Endothelial cell of umbilical vein (primary cell): ENCODE data around the gene MBNL2. TPM values are rescaled to one million over a fixed set of nuclear protein-coding genes. Genes with fewer than 3 reads are reported as not detected.

Experiments used
- BruUV-seq: library from RNA; stranded (reverse); fragments of 400-500 nt; replicated peaks from 2 replicates; lab custom pipeline; 2021; lab: Mats Ljungman, UMichigan
- CTCF ChIA-PET: fragments of 300-600, 350-600 bp; sonication (Branson Sonifier 250); formaldehyde crosslinking; loops from one replicate; lab custom pipeline; 2021; ENCODE audit warnings: antibody characterized with exemption, inconsistent platforms; lab: Charles Lee
- POLR2A ChIA-PET: fragments of 300-600, 350-600 bp; sonication (Branson Sonifier 250); formaldehyde crosslinking; loops from one replicate; lab custom pipeline; 2021; ENCODE audit warnings: antibody characterized with exemption, inconsistent platforms; lab: Charles Lee
- DNase-seq: peaks from one replicate; pipeline ENCODE4 v3.0.0-alpha.2; 2011; ENCODE audit warnings: low read depth, low spot score
- FAIRE-seq: peaks from 2 replicates; lab custom pipeline; 2011; peaks lifted over from hg19 to GRCh38; lab: Jason Lieb, UNC
- H2AFZ ChIP-seq: 2 replicates; pipeline ENCODE4 v1.6.0; 2012; ENCODE audit warnings: low read depth, low read length, control low read depth, inconsistent platforms
- H3K27ac ChIP-seq: 2 replicates; pipeline ENCODE4 v1.5.1; 2011; ENCODE audit warnings: low read depth, mild to moderate bottlenecking, control low read depth, low read length, moderate library complexity; ENCODE audit not compliant: insufficient read depth
- H3K27me3 ChIP-seq, 2 experiments: 2 replicates each; pipeline versions ENCODE4 v1.6.0 to v1.6.1; 2011; ENCODE audit warnings: low read length in 2 of 2, mixed read lengths in 1 of 2; ENCODE audit not compliant: control insufficient read depth in 2 of 2, insufficient read depth in 2 of 2
- H3K36me3 ChIP-seq, 2 experiments: 2 replicates in 1 of 2; 3 replicates in 1 of 2; pipeline ENCODE4 v1.5.1; 2011; ENCODE audit warnings: low read length in 2 of 2, mild to moderate bottlenecking in 1 of 2, moderate library complexity in 1 of 2; ENCODE audit not compliant: control insufficient read depth in 2 of 2, insufficient read depth in 2 of 2; ENCODE audit errors: extremely low read depth in 1 of 2
- H3K4me1 ChIP-seq: 3 replicates; pipeline ENCODE4 v1.5.1; 2011; ENCODE audit warnings: mild to moderate bottlenecking, low read length; ENCODE audit not compliant: control insufficient read depth, insufficient read depth; ENCODE audit errors: extremely low read depth
- H3K4me2 ChIP-seq: 2 replicates; pipeline ENCODE4 v1.6.1; 2011; ENCODE audit warnings: low read length, control low read depth, mixed read lengths; ENCODE audit not compliant: insufficient read depth
- H3K4me3 ChIP-seq, 3 experiments: fragments of 200-600 bp in 1 of 3; sonication (generic), shearing (Covaris generic) in 1 of 3; replicated peaks in 1 of 3; 2 replicates each; pipeline ENCODE4 v1.5.1; 2011 to 2016; ENCODE audit warnings: control low read depth in 3 of 3, low read length in 3 of 3, mild to moderate bottlenecking in 2 of 3, inconsistent platforms in 1 of 3, low read depth in 1 of 3, moderate library complexity in 1 of 3; ENCODE audit not compliant: insufficient read depth in 1 of 3
- H3K79me2 ChIP-seq: 2 replicates; pipeline ENCODE4 v1.6.0; 2012; ENCODE audit warnings: low read length, inconsistent platforms; ENCODE audit not compliant: control insufficient read depth, insufficient read depth
- H3K9ac ChIP-seq: replicated peaks from 2 replicates; pipeline ENCODE3; 2011; ENCODE audit warnings: low read length, control low read depth; ENCODE audit not compliant: insufficient read depth; ENCODE audit errors: extremely low read depth
- H3K9me1 ChIP-seq: replicated peaks from 3 replicates; pipeline ENCODE4 v1.6.0; 2011; ENCODE audit warnings: mild to moderate bottlenecking, low read length; ENCODE audit not compliant: control insufficient read depth, insufficient read depth; ENCODE audit errors: extremely low read depth
- H3K9me3 ChIP-seq: replicated peaks from 2 replicates; pipeline ENCODE4 v1.5.1; 2012; ENCODE audit warnings: low read length, inconsistent platforms; ENCODE audit not compliant: control insufficient read depth, insufficient read depth
- H4K20me1 ChIP-seq: replicated peaks from 2 replicates; pipeline ENCODE3; 2011; ENCODE audit warnings: mild to moderate bottlenecking, low read length; ENCODE audit not compliant: control insufficient read depth, insufficient read depth; ENCODE audit errors: extremely low read depth
- GATA2 ChIP-seq: IDR thresholded peaks from 2 replicates; pipeline ENCODE4 v1.7.0; 2011; ENCODE audit warnings: low read depth, mild to moderate bottlenecking, moderate library complexity, mixed read lengths, low read length; ENCODE audit not compliant: insufficient read length, insufficient read depth
- JUN ChIP-seq: IDR thresholded peaks from 2 replicates; pipeline ENCODE4 v1.6.1; 2011; ENCODE audit warnings: borderline replicate concordance, low read depth; ENCODE audit not compliant: insufficient read length, insufficient read depth
- MYC ChIP-seq: IDR thresholded peaks from one replicate; pipeline ENCODE4 v1.6.1; 2011; ENCODE audit warnings: mild to moderate bottlenecking, low read depth, low read length
- POLR2AphosphoS5 ChIP-seq: IDR thresholded peaks from 2 replicates; pipeline ENCODE4 v1.6.1; 2012; ENCODE audit warnings: low read depth, mild to moderate bottlenecking, control low read depth, low read length, moderate library complexity; ENCODE audit not compliant: insufficient read depth
- dilution Hi-C: fragments of 300-500 bp; cut with MboI; formaldehyde crosslinking; loops from one replicate; pipeline ENCODE4 v1.15.0; 2019; ENCODE audit warnings: low sequenced_read_pairs; ENCODE audit not compliant: extremely low pct_ligation_motif_present
- intact Hi-C: fragments of 100-400 bp; cut with micrococcal nuclease; formaldehyde crosslinking; loops from one replicate; pipeline ENCODE4 v1.10.0; 2022
- polyA plus RNA-seq, 4 experiments: library from polyadenylated mRNA; depleted of rRNA in 3 of 4; stranded (reverse) in 3 of 4; unstranded in 1 of 4; fragments of >200 nt; gene quantifications; 2 replicates each; pipeline versions ENCODE4 v1.2.1 to v1.2.3, GENCODE V29; 2011 to 2012; ENCODE audit warnings: missing spikeins in 1 of 4
- total RNA-seq: library from RNA; stranded (reverse); gene quantifications from 2 replicates; pipeline ENCODE4 v1.2.3, GENCODE V29; 2021
- TF ChIP-seq, protein P1 (sequence below), 2 donors: IDR thresholded peaks; 1 replicate in 1 of 2; 2 replicates in 1 of 2; pipeline ENCODE4 v1.5.1; 2011; ENCODE audit warnings: low read length in 2 of 2, mild to moderate bottlenecking in 2 of 2, moderate library complexity in 2 of 2, control low read depth in 1 of 2, inconsistent platforms in 1 of 2, low read depth in 1 of 2; ENCODE audit not compliant: insufficient read depth in 1 of 2; ENCODE audit errors: extremely low read depth in 1 of 2

MBNL2 gene
- total and polyA plus RNA-seq, 2 donors (not counting 3 experiments of a cell fraction or from before 2014, with no cell fraction given) = 32.9 to 76.5 TPM

DNA sequence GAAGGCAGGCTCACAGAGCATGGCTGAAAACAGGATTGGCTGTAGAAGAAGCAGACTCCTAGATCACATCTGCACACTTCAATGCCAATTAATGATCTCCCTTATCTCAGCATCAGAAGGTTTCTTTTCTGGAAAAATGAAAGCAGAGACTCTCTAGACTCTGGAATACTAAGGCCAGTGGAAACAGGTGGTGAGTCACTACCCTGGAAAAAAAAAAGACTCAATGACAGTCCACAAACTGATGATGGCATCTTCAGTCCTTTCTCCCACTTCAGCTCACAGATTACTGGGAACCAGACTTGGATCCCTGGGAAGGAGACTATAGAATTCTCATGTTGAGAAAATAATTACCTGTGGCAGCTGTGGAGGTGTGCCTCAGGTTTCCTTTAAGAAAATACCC is 47.5 kb upstream of the MBNL2 start:
- CTCF ChIA-PET = no interaction called here

DNA sequence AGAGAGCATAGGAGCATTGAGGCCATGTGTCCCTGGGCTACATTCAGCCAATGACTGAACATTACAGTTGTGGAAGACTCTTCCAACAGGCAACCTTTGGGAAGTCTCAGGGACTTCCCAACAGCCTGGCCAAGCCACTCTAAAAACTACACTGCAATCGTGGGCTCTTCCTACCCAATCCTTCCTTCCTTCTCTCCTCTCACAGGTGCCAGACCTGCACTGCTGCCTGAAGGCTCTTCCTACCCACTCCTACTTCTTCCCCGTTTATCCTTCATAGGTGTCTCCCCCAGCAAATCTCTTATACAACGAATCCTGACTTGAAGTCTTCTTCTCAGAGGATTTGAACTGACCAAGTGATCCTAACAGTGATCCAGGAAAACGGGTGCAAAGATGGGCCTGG is 47.1 kb upstream of the MBNL2 start:
- no peak for FAIRE-seq
- ChIA-PET POLR2A (no interaction called here), CTCF (interaction anchor here (0.9 to 1.5 kb wide), 2 partner anchors 8 to 13 kb away, joined by 3 to 5 read pairs; no protein-coding TSS in a partner anchor)
- no peaks in the 10 kb centered on the region for H3K79me2 ChIP-seq
- intact Hi-C loops = no loop called here
- no peak overlapping the region for H3K4me2 ChIP-seq
- H3K9ac ChIP-seq = no peak overlapping the region
- no peak overlapping the region for H2AFZ ChIP-seq
- TF ChIP-seq, protein P1, sequence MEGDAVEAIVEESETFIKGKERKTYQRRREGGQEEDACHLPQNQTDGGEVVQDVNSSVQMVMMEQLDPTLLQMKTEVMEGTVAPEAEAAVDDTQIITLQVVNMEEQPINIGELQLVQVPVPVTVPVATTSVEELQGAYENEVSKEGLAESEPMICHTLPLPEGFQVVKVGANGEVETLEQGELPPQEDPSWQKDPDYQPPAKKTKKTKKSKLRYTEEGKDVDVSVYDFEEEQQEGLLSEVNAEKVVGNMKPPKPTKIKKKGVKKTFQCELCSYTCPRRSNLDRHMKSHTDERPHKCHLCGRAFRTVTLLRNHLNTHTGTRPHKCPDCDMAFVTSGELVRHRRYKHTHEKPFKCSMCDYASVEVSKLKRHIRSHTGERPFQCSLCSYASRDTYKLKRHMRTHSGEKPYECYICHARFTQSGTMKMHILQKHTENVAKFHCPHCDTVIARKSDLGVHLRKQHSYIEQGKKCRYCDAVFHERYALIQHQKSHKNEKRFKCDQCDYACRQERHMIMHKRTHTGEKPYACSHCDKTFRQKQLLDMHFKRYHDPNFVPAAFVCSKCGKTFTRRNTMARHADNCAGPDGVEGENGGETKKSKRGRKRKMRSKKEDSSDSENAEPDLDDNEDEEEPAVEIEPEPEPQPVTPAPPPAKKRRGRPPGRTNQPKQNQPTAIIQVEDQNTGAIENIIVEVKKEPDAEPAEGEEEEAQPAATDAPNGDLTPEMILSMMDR (IDR thresholded peaks at IDR 0.05; ENCODE audit: extremely low read depth in 1 of 2, insufficient read depth in 1 of 2, low read depth in 1 of 2, low read length in 2 of 2) = no peak
- TF ChIP-seq MYC = no peak
- H3K27me3 ChIP-seq = peaks cover 18 to 29% of the 10 kb centered on the region in 2 experiments
- no TSS peak for BruUV-seq
- H3K4me1 ChIP-seq = no peaks in the 10 kb centered on the region
- no peaks in the 10 kb centered on the region for H4K20me1 ChIP-seq
- no peak overlapping the region for H3K4me3 ChIP-seq
- H3K9me1 ChIP-seq = no peaks in the 10 kb centered on the region
- no peak overlapping the region for H3K27ac ChIP-seq
- dilution Hi-C loops = no loop called here
- DNase-seq = no peak
- H3K9me3 ChIP-seq = no peaks in the 10 kb centered on the region
- H3K36me3 ChIP-seq = no peaks in the 10 kb centered on the region

More for the DNA sequence above, 47.5 kb upstream of the MBNL2 start:
- dilution Hi-C loops = no loop called here
- no peak overlapping the region for H3K4me3 ChIP-seq
- no peaks in the 10 kb centered on the region for H3K36me3 ChIP-seq
- H3K9me1 ChIP-seq = no peaks in the 10 kb centered on the region
- FAIRE-seq (no peak), DNase-seq (no peak)
- H2AFZ ChIP-seq = no peak overlapping the region
- BruUV-seq = no TSS peak
- no peaks in the 10 kb centered on the region for H3K79me2 ChIP-seq
- no peak overlapping the region for H3K27ac ChIP-seq
- no peak overlapping the region for H3K4me2 ChIP-seq
- no peak overlapping the region for H3K9ac ChIP-seq
- peaks cover 18 to 29% of the 10 kb centered on the region in 2 experiments for H3K27me3 ChIP-seq
- no peaks in the 10 kb centered on the region for H3K4me1 ChIP-seq
- no peak for TF ChIP-seq POLR2AphosphoS5
- no peak for TF ChIP-seq GATA2
- TF ChIP-seq MYC = no peak
- TF ChIP-seq JUN = peak; percentile 10
- intact Hi-C loops = no loop called here
- POLR2A ChIA-PET = no interaction called here
- no peaks in the 10 kb centered on the region for H4K20me1 ChIP-seq
- H3K9me3 ChIP-seq = no peaks in the 10 kb centered on the region
